NCI-H2029 treated with DMSO at 0.1 percent for 48 hours (cell line): ENCODE data around the gene PLAGL2.
"Not testable (repeated sequence)": the region's sequence is repeated elsewhere in the genome, so short reads cannot be mapped to it uniquely, and the experiment has no call there.

Experiments
- DNase-seq: peaks from one replicate; lab custom pipeline; 2025; lab: John Stamatoyannopoulos, UW

Gene PLAGL2

GRCh38 chr20:32183947-32184635 lies 23.5 kb downstream of the PLAGL2 start:
- DNase-seq: no peak

GRCh38 chr20:32181606-32182005 lies 25.9 kb downstream of the PLAGL2 start:
- no peak for DNase-seq

- DNase-seq: no peak
Observed at GRCh38 chr20:32179934-32180333, 27.6 kb downstream of the PLAGL2 start.

- no peak for DNase-seq
Observed at GRCh38 chr20:32179515-32179914, 28.0 kb downstream of the PLAGL2 start.

- DNase-seq: not testable (repeated sequence)
Observed at GRCh38 chr20:32177696-32178095, 29.8 kb downstream of the PLAGL2 start.

GRCh38 chr20:32168184-32168910 lies 39.2 kb downstream of the PLAGL2 start:
- no peak for DNase-seq

- no peak for DNase-seq
Observed at GRCh38 chr20:32167552-32167951, 40.0 kb downstream of the PLAGL2 start.

- DNase-seq: no peak
Observed at GRCh38 chr20:32165836-32166545, 41.6 kb downstream of the PLAGL2 start.

- no peak for DNase-seq
Observed at GRCh38 chr20:32164984-32165735, 42.4 kb downstream of the PLAGL2 start.

- no peak for DNase-seq
Observed at GRCh38 chr20:32163951-32164350, 43.6 kb downstream of the PLAGL2 start.

GRCh38 chr20:32162351-32162750 lies 45.2 kb downstream of the PLAGL2 start:
- no peak for DNase-seq

- no peak for DNase-seq
Observed at GRCh38 chr20:32160341-32160740, 47.2 kb downstream of the PLAGL2 start.

GRCh38 chr20:32159766-32160221 lies 47.7 kb downstream of the PLAGL2 start:
- no peak for DNase-seq

GRCh38 chr20:32158943-32159660 lies 48.4 kb downstream of the PLAGL2 start:
- no peak for DNase-seq

- DNase-seq: no peak
Observed at GRCh38 chr20:32158351-32158750, 49.2 kb downstream of the PLAGL2 start.

GRCh38 chr20:32157611-32158010 lies 49.9 kb downstream of the PLAGL2 start:
- DNase-seq: no peak

GRCh38 chr20:32155017-32155981 lies 52.2 kb downstream of the PLAGL2 start:
- DNase-seq: peak; percentile 86

- no peak for DNase-seq
Observed at GRCh38 chr20:32153771-32154170, 53.8 kb downstream of the PLAGL2 start.

- DNase-seq: no peak
Observed at GRCh38 chr20:32153156-32153665, 54.3 kb downstream of the PLAGL2 start.
